KMS-11 (cell line): Measurements from ENCODE around the gene KRT35.

ENCODE experiments used
- H2AFZ ChIP-seq: fragments of 200-600 bp; sonication (generic); 2 replicates; pipeline ENCODE4 v1.6.1; 2016; ENCODE audit warnings: antibody characterized with exemption, mixed run types, low read depth
- H3K27ac ChIP-seq: fragments of 200-600 bp; sonication (generic); 2 replicates; pipeline ENCODE4 v1.6.1; 2016; ENCODE audit warnings: mild to moderate bottlenecking, mixed run types
- H3K27me3 ChIP-seq: fragments of 200-600 bp; sonication (generic); 2 replicates; pipeline ENCODE4 v1.6.1; 2017; ENCODE audit warnings: mild to moderate bottlenecking, low read depth, mixed run types, moderate library complexity; ENCODE audit not compliant: insufficient read depth
- H3K36me3 ChIP-seq: fragments of 200-600 bp; sonication (generic); 2 replicates; pipeline ENCODE4 v1.6.1; 2017; ENCODE audit warnings: mild to moderate bottlenecking, mixed run types; ENCODE audit not compliant: insufficient read depth
- H3K4me1 ChIP-seq: fragments of 200-600 bp; sonication (generic); 2 replicates; pipeline ENCODE4 v1.6.1; 2016; ENCODE audit warnings: mild to moderate bottlenecking, low read depth, mixed run types; ENCODE audit not compliant: poor library complexity, severe bottlenecking
- H3K4me2 ChIP-seq: fragments of 200-600 bp; sonication (generic); 2 replicates; pipeline ENCODE4 v1.7.0; 2016; ENCODE audit warnings: mild to moderate bottlenecking, mixed run types
- H3K4me3 ChIP-seq: fragments of 200-600 bp; sonication (generic); IDR thresholded peaks from 2 replicates; pipeline ENCODE4 v1.6.1; 2017; ENCODE audit warnings: low read depth, low read length, mixed read lengths; ENCODE audit not compliant: insufficient read depth
- H3K79me2 ChIP-seq: fragments of 200-600 bp; sonication (generic); 2 replicates; pipeline ENCODE4 v1.6.1; 2016; ENCODE audit warnings: low read depth, mixed run types; ENCODE audit not compliant: insufficient read depth
- H3K9ac ChIP-seq: fragments of 200-600 bp; sonication (generic); 2 replicates; pipeline ENCODE4 v1.6.1; 2016; ENCODE audit warnings: mild to moderate bottlenecking, mixed run types
- H4K20me1 ChIP-seq: fragments of 200-600 bp; sonication (generic); 2 replicates; pipeline ENCODE4 v1.6.1; 2016; ENCODE audit warnings: mild to moderate bottlenecking, mixed run types; ENCODE audit not compliant: insufficient read depth
- TF ChIP-seq, protein P1 (sequence below): fragments of 200-600 bp; sonication (generic); conservative IDR thresholded peaks from 2 replicates; pipeline ENCODE4 v1.6.1; 2017; ENCODE audit warnings: low read depth, mild to moderate bottlenecking, antibody characterized with exemption, low read length, moderate library complexity, mixed read lengths

The KRT35 gene

DNA sequence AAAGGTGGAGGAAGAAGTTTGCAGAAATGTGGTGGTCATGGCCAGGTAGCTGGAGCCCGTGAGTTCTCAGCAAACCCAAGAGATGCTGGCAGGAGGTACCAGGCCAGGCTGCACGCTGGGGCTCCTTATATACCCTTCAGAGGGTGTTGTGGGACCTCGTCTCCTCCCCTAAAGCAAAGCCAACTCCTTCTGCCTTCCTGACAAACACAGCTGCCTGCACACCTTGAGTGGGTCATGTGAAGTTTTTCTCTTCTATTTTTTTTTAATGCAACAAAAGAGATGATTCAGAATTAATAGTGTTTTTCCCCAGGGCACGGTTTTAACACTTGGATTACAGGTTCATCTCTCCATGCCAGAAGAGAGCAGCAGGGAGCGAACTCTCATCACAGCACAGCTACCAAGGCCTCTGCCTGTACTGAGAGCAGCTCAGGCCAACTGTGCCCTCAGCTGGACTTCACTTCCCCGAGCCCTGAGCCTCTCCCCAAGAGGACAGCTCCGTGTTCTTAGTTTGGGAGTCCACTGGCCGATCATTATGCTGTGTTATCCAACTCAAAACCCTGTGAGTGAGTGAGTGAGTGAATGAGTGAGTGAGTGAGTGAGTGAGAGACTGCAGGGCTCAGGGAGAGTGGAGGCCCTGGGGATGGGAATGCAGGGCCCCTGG, 38.0 kb upstream of the KRT35 start, which contains the start of gene KRT15:
Gene KRT15, minus strand, starts transcription at position 102 of the 661 bp plus-strand sequence. Its CDS starts 63 bp downstream, at position 39.
- no peaks in the 10 kb centered on the region for H3K36me3 ChIP-seq
- TF ChIP-seq, protein P1, sequence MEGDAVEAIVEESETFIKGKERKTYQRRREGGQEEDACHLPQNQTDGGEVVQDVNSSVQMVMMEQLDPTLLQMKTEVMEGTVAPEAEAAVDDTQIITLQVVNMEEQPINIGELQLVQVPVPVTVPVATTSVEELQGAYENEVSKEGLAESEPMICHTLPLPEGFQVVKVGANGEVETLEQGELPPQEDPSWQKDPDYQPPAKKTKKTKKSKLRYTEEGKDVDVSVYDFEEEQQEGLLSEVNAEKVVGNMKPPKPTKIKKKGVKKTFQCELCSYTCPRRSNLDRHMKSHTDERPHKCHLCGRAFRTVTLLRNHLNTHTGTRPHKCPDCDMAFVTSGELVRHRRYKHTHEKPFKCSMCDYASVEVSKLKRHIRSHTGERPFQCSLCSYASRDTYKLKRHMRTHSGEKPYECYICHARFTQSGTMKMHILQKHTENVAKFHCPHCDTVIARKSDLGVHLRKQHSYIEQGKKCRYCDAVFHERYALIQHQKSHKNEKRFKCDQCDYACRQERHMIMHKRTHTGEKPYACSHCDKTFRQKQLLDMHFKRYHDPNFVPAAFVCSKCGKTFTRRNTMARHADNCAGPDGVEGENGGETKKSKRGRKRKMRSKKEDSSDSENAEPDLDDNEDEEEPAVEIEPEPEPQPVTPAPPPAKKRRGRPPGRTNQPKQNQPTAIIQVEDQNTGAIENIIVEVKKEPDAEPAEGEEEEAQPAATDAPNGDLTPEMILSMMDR = no peak
- H3K27ac ChIP-seq = no peak within 1 kb of the TSS
- no peaks in the 10 kb centered on the region for H3K4me1 ChIP-seq
- H3K9ac ChIP-seq = no peak within 1 kb of the TSS
- H4K20me1 ChIP-seq = no peaks in the 10 kb centered on the region
- no peaks in the 10 kb centered on the region for H3K79me2 ChIP-seq
- no peak within 1 kb of the TSS for H2AFZ ChIP-seq
- no peak within 1 kb of the TSS for H3K4me3 ChIP-seq
- H3K27me3 ChIP-seq = no peaks in the 10 kb centered on the region
- no peak within 1 kb of the TSS for H3K4me2 ChIP-seq

DNA sequence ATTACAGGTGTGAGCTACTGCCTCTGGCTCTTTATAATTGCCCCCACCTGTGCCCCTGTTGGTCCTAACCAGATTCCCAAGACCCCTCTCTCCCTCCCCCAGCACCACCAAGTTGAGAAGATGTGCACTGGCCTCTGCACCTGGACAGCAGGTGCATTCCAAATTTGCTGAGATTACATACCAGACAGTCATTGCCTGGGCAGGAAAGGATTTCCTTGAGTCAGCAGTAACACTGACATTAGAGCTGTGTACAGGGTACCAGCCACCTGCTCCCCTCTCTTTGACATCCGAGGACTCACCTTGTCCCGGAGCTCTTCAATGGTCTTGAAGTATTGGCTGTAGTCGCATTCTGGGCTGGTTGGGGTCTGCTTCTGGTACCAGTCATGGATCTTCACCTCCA, 37.1 kb upstream of the KRT35 start:
- Histone ChIP-seq H3K36me3 (no peaks in the 10 kb centered on the region), H3K4me2 (no peak overlapping the region), H3K79me2 (no peaks in the 10 kb centered on the region), H3K4me1 (no peaks in the 10 kb centered on the region), H4K20me1 (no peaks in the 10 kb centered on the region), H3K27ac (no peak overlapping the region), H3K4me3 (no peak overlapping the region), H2AFZ (no peak overlapping the region), H3K27me3 (no peaks in the 10 kb centered on the region), H3K9ac (no peak overlapping the region)
- TF ChIP-seq, protein P1 = no peak

DNA sequence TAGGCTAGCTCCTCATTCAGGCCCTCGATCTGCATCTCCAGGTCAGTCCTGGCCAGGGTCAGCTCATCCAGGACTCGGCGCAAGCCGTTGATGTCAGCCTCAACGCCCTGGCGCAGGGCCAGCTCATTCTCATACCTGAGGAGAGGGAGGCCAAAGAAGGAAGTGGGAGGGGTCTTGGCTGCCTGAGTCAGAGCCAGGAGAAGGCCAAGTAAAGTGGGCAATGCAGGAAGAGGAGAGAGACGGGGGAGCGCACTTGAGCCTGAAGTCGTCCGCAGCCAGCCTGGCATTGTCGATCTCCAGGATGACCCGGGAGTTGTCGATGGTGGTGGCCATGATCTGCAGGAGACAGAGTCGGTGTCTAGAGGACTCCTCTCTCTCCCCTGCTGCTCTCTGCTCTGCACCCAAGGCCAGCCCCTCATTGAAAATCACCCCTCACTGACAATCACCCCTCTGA, 35.9 kb upstream of the KRT35 start:
- Histone ChIP-seq H3K4me1 (no peaks in the 10 kb centered on the region), H2AFZ (no peak overlapping the region), H3K36me3 (no peaks in the 10 kb centered on the region), H3K9ac (no peak overlapping the region), H4K20me1 (no peaks in the 10 kb centered on the region), H3K4me3 (no peak overlapping the region), H3K27ac (no peak overlapping the region), H3K79me2 (no peaks in the 10 kb centered on the region), H3K27me3 (no peaks in the 10 kb centered on the region), H3K4me2 (no peak overlapping the region)
- TF ChIP-seq, protein P1 = no peak

DNA sequence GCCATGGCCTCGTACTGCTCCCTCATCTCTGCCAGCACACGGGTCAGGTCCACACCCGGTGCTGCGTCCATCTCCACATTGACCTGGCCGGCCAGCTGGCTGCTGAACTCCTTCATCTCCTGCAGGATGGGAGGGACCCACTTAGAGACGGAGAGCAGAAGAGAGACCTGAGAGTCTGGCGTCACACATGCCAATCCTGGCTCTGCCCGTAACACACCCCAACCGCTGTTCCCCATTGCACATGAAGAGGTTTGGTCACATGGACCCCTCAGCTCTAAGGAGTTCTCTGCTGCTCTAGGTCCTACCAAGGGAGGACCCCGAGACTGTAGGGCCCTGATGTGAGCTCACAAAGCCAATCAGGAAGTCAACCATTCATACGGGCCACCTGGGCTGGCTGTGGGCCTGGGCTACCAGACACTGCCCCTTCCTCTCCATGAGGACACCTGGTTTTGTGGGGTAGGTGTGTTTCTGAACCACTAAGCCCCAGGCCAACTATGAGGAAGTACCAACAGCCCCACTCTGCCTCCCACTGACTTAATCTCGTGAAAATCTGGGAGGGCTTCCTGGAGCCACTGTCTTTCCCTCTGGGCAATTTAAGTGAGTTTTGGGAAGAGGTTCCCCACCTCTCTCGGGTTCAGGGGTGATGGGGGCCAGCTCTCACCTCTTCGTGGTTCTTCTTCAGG, 35.3 kb upstream of the KRT35 start:
- Histone ChIP-seq H3K4me1 (no peaks in the 10 kb centered on the region), H2AFZ (no peak overlapping the region), H3K4me3 (no peak overlapping the region), H3K27me3 (no peaks in the 10 kb centered on the region), H3K36me3 (no peaks in the 10 kb centered on the region), H4K20me1 (no peaks in the 10 kb centered on the region), H3K4me2 (no peak overlapping the region), H3K9ac (no peak overlapping the region), H3K79me2 (no peaks in the 10 kb centered on the region), H3K27ac (no peak overlapping the region)
- TF ChIP-seq, protein P1 = no peak
